Measurements from ENCODE around the gene ADGRF4.

ADGRF4 gene

DNA sequence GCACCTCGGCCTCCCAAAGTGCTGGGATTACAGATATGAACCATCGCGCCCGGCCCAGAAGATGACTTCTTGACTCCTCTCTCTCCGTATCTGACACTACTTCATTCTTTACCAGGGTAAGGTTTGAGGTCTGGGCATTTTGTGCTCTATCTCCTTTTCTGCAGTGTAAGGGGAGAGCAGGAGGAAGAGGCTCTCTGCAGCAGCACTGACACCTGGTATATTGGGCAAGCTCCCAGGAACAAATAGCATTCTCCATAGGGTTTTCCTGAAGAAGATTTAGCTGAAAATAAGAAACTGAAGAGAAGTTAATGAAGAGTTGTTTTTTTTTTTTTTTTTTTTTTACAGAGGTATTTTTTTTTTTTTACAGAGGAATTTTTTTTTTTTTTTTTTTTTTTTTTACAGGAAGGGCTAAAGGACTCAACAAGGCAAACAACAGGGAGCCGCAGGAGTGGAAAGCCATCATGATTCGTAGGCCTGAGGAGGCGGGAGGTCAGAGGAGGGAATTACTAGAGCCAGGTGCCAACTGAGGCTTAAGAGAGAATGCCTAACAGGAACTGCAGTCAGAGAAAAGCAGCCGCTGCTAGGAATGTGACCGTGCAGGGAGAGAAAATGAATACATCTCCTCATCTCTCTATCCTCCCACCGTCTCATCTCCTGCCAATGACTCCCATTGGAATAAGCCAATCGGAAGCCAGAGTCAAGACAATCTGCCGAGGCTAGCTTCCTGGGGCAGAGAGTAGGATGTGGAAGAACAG is 34.7 kb upstream of the ADGRF4 start:
- TF ChIP-seq, protein P1, sequence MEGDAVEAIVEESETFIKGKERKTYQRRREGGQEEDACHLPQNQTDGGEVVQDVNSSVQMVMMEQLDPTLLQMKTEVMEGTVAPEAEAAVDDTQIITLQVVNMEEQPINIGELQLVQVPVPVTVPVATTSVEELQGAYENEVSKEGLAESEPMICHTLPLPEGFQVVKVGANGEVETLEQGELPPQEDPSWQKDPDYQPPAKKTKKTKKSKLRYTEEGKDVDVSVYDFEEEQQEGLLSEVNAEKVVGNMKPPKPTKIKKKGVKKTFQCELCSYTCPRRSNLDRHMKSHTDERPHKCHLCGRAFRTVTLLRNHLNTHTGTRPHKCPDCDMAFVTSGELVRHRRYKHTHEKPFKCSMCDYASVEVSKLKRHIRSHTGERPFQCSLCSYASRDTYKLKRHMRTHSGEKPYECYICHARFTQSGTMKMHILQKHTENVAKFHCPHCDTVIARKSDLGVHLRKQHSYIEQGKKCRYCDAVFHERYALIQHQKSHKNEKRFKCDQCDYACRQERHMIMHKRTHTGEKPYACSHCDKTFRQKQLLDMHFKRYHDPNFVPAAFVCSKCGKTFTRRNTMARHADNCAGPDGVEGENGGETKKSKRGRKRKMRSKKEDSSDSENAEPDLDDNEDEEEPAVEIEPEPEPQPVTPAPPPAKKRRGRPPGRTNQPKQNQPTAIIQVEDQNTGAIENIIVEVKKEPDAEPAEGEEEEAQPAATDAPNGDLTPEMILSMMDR (conservative IDR thresholded peaks at IDR 0.05) = no peak
- H3K27ac ChIP-seq = no peak overlapping the region

DNA sequence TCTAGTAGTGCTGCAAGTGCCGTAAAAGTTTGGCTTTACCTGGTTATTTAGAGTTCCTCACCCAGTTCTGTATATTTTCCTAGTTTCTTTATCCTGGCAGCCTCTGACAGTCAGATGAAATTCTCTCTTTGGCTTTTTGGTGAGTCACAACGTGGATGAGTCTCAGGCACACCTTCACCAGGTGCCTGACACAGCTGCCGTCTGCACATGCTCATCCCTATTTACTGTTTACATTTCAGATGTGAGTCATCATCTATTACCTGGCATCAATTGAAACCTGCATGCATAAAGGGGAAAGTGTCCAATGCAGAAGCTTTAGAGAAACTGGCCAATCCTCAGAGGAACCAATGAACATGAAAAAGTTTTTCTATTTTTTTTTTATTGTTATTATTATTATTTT is 33.3 kb upstream of the ADGRF4 start:
- TF ChIP-seq, protein P1 (conservative IDR thresholded peaks at IDR 0.05) = no peak
- H3K27ac ChIP-seq = no peak overlapping the region

DNA sequence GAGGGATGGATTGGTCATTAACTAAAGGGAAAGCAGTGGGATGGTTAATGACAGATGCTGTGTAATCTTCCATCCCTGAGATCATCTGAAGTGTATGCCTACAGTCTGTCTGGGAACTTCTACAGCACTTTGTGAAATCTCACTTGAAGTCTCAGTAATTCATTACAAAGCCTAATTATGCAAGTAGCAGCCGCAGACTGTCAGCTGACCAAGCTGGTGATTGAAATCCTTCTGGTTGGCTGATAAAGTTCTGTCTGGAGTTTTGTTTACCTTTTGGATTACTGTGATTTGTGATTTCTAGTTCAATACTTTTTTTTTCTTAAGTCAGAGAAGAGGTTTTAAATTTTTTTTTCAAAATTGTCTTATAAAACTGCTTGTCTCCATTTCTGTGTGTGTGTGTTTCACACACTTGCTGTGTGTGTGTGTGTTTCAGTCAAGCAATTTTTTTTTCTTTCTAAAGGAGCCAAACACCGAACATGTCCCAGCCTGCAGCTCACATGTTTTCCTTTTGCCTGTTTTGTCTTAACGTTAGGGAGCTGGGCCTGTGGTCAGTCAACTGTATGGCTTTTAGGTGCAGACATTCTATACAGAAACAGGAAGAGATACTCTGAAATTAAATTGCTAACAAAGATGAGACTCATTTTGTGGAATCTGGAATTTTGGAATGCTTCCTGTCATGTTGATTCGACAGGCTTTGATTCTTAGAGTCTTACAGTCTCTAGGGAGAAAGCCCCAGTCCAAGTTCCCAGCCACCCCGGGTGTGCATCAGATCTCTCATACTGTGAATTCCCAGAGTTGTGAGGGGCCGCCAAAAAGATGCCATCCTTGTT is 28.5 kb upstream of the ADGRF4 start:
- TF ChIP-seq, protein P1 (conservative IDR thresholded peaks at IDR 0.05) = no peak
- no peak overlapping the region for H3K27ac ChIP-seq

DNA sequence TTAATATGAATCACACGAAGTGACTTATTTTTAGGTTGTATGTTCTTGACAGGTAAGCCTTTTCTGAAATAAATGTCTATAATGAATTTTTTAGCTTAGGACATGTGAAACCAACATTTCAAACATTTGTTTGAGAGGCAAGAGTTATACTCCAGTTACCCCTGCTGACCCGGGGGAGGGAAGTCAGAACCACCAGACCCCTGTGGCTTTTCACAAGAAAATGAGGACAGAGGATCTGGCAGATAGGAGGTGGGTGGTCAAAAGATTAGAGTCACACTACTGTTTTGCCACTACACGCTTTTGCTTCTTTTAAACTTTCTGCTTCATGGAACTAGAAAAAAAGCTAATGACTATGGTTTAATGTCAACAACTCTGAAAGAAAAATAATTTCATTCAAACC is 27.5 kb upstream of the ADGRF4 start:
- no peak overlapping the region for H3K27ac ChIP-seq
- TF ChIP-seq, protein P1 (conservative IDR thresholded peaks at IDR 0.05) = no peak

DNA sequence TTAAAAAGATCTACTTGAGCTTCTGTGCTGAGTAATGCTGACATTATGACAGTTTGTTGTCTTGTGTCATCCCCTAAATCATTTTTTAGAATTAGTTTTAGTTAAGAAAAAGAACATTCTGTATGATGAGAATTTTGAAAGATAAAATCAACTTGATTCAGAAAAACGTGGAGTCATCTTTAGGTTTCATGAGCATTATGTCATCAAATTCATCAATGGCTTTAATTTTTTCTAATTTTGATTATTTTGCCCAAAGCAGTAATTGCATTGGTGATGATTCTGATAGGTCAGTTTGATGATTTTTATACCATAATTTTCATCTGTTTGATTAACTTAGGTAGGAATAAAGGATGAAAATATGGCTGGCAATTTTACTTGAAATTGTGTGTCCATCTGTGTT is 26.6 kb upstream of the ADGRF4 start:
- TF ChIP-seq, protein P1 (conservative IDR thresholded peaks at IDR 0.05) = no peak
- H3K27ac ChIP-seq = no peak overlapping the region

DNA sequence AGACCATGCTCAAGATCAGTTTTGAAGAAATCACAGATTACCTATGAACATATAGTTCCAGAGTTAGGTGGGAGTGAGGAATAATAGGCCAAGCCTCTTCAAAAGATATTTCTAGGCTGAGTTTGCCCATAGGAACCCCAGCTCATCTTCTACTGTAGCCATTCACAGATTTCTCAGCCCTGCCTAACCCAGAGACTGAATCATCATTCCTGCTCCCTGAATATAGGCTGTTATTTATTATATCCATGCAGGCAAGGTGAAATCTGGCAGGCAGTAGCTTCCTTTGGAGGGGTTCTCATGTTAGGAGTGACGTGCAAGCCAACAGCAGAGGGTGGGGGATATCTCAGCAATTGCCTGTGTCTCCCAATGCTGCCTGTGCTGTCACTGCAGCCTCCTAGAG is 25.6 kb upstream of the ADGRF4 start:
- H3K27ac ChIP-seq = no peak overlapping the region
- TF ChIP-seq, protein P1 (conservative IDR thresholded peaks at IDR 0.05) = no peak

DNA sequence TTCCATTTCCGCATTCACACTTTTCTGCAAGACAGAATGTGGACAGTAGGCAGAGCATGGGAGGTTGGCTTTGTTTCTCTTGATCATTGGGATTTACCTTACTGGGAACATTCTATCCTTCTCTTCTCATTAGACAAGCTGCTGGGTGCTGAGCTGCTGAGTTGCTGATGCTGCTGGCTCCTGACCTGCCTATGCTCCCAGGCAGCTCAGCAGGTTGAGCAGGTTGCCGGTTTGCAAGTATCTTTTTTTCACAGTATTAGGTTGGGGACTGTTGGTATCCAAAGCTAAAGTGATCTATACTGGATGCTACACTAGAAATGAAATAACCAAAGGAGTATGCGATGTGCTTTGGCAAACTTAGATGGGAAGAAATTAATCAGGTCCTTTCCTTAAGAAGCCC is 23.7 kb upstream of the ADGRF4 start:
- no peak overlapping the region for H3K27ac ChIP-seq
- TF ChIP-seq, protein P1 (conservative IDR thresholded peaks at IDR 0.05) = no peak

Data from VCaP (cell line).